Measurements from ENCODE around the gene PTPRJ. TPM values are rescaled to one million over a fixed set of nuclear protein-coding genes. Genes with fewer than 3 reads are reported as not detected.
A peak's percentile ranks its signal among the peaks of the same experiment; 100 is the strongest.

PTPRJ gene
- total and polyA plus RNA-seq, 9 of the 15 experiments (the other 6 are each of a cell fraction or from before 2014, with no cell fraction given): 0.56 to 10.7 (median 4.8) TPM

GRCh38 chr11:48093795-48094642, 113.7 kb downstream of the PTPRJ start:
- no peak for FAIRE-seq
- Histone ChIP-seq H3K27ac (ENCODE audit: extremely low read depth, low read depth, low read length) (no peak overlapping the region), H3K4me1 (replicated peaks in 1 of 2; ENCODE audit: control insufficient read depth in 2 of 2, insufficient read depth in 2 of 2, low read length in 2 of 2) (no peaks in the 10 kb centered on the region; a peak in 1 of 5 replicates)
- TF ChIP-seq NR2C1 (IDR thresholded peaks at IDR 0.05) (no peak), NR2C1 (tag; IDR thresholded peaks at IDR 0.05) (no peak), SMAD2 (IDR thresholded peaks at IDR 0.05; ENCODE audit: low read depth, low read length) (no peak), NFIC (IDR thresholded peaks at IDR 0.05) (peak; percentile 56), ELF1 (tag; IDR thresholded peaks at IDR 0.05) (no peak), DACH1 (IDR thresholded peaks at IDR 0.05; ENCODE audit: partially characterized antibody) (peak; percentile 23), ZNF445 (CRISPR knock-in tag; IDR thresholded peaks at IDR 0.05; ENCODE audit: low read depth) (no peak), BACH1 (tag; IDR thresholded peaks at IDR 0.05) (no peak), CBX8 (IDR thresholded peaks at IDR 0.05; ENCODE audit: borderline replicate concordance, extremely low read depth, low read depth, low read length, poor library complexity, severe bottlenecking) (no peak), ZNF589 (CRISPR knock-in tag; IDR thresholded peaks at IDR 0.05; ENCODE audit: low read depth) (no peak), TFAM (CRISPR knock-in tag; conservative IDR thresholded peaks at IDR 0.05) (no peak)
- TF ChIP-seq, protein P1, sequence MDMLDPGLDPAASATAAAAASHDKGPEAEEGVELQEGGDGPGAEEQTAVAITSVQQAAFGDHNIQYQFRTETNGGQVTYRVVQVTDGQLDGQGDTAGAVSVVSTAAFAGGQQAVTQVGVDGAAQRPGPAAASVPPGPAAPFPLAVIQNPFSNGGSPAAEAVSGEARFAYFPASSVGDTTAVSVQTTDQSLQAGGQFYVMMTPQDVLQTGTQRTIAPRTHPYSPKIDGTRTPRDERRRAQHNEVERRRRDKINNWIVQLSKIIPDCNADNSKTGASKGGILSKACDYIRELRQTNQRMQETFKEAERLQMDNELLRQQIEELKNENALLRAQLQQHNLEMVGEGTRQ (CRISPR knock-in tag; IDR thresholded peaks at IDR 0.05): no peak
- TF ChIP-seq, protein P2, sequence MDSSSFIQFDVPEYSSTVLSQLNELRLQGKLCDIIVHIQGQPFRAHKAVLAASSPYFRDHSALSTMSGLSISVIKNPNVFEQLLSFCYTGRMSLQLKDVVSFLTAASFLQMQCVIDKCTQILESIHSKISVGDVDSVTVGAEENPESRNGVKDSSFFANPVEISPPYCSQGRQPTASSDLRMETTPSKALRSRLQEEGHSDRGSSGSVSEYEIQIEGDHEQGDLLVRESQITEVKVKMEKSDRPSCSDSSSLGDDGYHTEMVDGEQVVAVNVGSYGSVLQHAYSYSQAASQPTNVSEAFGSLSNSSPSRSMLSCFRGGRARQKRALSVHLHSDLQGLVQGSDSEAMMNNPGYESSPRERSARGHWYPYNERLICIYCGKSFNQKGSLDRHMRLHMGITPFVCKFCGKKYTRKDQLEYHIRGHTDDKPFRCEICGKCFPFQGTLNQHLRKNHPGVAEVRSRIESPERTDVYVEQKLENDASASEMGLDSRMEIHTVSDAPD (CRISPR knock-in tag; IDR thresholded peaks at IDR 0.05): no peak
- TF ChIP-seq, protein P3, sequence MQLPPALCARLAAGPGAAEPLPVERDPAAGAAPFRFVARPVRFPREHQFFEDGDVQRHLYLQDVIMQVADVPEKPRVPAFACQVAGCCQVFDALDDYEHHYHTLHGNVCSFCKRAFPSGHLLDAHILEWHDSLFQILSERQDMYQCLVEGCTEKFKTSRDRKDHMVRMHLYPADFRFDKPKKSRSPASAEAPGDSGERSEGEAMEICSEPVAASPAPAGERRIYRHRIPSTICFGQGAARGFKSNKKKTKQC (CRISPR knock-in tag; IDR thresholded peaks at IDR 0.05): no peak

More at GRCh38 chr11:48093795-48094642, 113.7 kb downstream of the PTPRJ start:
- POLR2A ChIA-PET: interaction anchor here (0.6 to 1.7 kb wide), 3 partner anchors 9 to 20 kb away, joined by 3 to 4 read pairs (median 3); no protein-coding TSS in a partner anchor
- Histone ChIP-seq H2AFZ (ENCODE audit: low read depth, low read length) (no peak overlapping the region), H3K9me1 (ENCODE audit: control insufficient read depth, insufficient read depth, low read length) (no peaks in the 10 kb centered on the region), H3K4me2 (ENCODE audit: insufficient read depth, low read length) (no peak overlapping the region), H3K27me3 (ENCODE audit: control insufficient read depth in 2 of 2, insufficient read depth in 2 of 2, low read length in 2 of 2) (no peaks in the 10 kb centered on the region), H3K4me3 (no peak overlapping the region), H3K9ac (ENCODE audit: insufficient read depth in 1 of 2, low read depth in 2 of 2, low read length in 2 of 2) (no peak overlapping the region), H4K20me1 (replicated peaks; ENCODE audit: control insufficient read depth, insufficient read depth, low read length) (peaks cover 4% of the 10 kb centered on the region; the same call in 1 of the 2 replicates), H3K36me3 (ENCODE audit: control insufficient read depth, insufficient read depth, low read length) (no peaks in the 10 kb centered on the region), H3K79me2 (ENCODE audit: control insufficient read depth, insufficient read depth, low read length) (no peaks in the 10 kb centered on the region), H3K9me3 (replicated peaks; ENCODE audit: control insufficient read depth, insufficient read depth, low read depth, low read length) (no peaks in the 10 kb centered on the region)
- DNase-seq (ENCODE audit: extremely low read depth in 1 of 4, low spot score in 3 of 4) (no peak), ATAC-seq (peak; percentile 24; the same call in 1 of the 3 replicates)
- CTCF ChIA-PET (ENCODE audit: low intra/inter-chr PET ratio): no interaction called here
- intact Hi-C loops (cut with micrococcal nuclease): no loop called here
- no TSS peak for BruUV-seq (replicated peaks)
- in situ Hi-C loops (cut with MboI): no loop called here
- 14% methylated on average over 6 of the region's 6 CpGs for WGBS (ENCODE audit: insufficient coverage, low coverage, missing lambda C conversion rate)

Measured in K562 (cell line).